MV-4-11 (cell line): ENCODE measurements around the gene CLSTN2.

Source experiments
- DNase-seq: peaks from one replicate; lab custom pipeline; 2025; lab: John Stamatoyannopoulos, UW

Gene CLSTN2

DNA sequence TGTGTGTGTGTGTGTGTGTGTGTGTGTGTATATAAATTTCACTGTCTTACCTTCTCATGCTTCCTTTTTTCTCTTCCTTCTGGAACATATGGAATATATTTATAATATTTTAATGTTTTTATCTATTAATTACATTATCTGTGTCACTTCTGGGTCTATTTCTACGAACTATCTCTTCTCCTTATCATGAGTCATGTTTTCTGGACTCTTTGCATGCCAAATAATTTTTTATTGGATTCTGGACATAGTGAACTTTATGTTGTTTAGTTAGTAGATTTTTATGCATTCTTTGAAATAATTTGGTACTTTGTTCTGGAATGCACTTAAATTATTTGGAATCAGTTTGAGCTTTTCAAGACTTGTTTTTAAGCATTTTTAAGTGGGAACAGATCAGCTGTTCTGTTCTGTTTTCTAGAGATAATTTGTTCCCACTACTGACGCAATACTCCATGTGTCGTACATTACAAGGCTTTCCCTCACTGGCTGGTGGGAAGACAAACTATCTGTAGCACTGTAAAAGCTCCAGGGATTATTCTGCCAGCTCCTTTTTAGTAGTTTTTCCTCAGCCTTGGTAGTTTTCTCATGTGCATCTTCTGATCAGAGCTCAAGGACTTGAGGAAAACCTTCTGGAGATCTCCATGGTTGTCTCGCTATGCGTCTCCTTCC, 302.0 kb downstream of the CLSTN2 start:
- no peak for DNase-seq

DNA sequence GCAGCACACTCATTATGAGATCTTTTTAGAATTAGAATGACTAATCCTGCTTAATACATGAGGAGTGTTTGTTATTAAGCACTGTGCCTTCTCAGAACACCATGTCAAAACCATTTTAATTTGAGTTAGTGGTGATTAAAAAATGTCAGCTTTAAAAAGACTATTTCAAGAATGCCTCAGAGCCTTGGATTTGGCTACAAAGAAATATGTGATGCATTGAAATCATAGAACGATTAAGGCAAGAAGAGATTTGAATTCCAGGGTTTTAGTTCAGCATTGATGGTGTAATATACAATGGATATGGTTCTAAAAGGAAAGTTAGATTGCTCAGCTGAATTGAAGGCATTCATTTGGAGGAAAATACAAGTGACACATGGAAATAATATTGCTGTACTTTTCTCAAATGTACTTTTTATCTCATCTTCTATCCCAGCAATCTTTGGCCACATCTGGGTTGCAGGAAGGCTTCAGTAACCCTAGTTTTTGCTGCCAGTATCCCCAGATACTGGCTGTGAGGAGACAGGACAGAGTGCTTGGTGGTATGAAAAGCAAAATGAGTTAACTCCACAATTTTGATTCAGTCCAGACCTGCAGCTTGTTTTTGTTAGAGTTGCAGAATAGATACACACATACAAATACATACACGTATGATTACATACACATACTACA, 303.8 kb downstream of the CLSTN2 start:
- DNase-seq = no peak

DNA sequence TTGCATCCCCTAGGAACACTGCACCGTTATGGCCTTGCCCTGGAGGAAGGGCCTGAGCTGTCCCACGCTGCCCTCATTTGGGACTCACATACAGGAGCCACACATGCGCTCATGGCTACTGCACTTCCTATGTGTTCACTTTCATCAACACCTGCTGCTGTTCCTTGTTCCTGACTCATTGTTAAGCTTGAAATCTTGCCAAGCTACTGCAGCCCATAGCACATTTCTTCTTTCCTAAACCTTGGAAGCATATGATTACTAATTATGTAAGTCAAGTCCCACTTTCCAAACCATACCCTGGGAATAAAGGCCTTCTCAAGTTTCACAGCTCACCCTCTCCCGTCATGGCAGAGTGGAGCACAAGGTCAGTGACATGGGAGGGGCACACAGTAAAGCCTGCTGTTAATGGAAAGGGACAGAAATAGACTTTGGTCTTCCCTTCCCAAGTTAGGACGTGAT, 307.9 kb downstream of the CLSTN2 start:
- no peak for DNase-seq

DNA sequence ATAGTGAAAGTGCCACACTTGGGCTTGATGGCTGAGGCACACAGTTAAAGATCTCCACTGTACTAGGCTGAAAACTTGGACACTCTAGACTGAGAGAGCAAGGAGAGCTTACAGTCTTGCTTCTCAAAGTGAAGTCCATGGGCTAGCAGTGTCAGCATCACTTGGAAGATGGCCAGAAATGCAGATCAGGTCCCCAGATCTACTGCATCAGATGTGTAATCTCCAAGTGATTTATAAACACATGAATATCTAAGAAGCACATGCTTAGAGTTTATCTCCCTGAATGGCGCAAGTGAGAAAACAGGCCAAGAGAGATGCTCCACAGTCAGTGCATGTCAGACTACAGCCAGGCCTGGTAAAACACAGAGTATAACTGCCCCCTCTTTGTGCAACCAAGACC, 308.6 kb downstream of the CLSTN2 start:
- DNase-seq = no peak

DNA sequence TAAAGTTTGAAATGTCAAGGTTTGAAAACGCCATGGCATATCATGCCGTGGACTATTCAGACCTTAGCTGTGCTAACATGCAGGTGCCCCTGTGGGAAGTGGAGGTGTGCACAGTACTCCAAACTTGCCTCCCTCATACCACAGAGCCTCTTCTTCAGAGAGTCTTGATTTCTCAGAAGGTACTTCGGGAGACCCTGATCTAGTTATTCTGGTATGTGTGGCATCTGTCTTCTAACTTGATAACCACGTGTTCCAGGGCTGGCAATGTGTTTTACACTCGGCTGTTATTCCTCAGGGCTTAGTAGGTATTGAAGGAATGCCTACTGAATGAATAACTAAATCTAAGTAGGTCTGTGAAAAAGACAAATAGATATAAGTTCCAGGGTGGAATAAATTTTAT, 309.9 kb downstream of the CLSTN2 start:
- no peak for DNase-seq

DNA sequence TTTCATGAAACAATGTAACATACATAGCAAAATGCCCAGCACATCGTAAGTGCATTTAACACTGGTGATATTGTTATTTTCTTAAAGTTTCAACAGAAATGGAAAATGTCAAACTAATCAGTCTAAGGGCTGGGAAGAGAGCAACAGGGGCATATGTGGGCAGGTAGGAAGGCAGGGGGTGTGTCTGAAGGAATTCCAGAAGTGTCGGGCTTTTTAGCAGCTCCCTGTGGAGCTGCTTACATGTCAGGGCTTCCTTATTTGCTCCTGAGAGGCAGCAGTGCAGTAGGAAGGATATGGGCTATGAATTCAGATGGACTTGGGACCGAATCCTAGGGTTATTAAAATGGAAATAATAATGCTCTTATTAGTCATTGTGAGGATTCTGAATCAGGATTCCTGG, 311.6 kb downstream of the CLSTN2 start:
- no peak for DNase-seq

DNA sequence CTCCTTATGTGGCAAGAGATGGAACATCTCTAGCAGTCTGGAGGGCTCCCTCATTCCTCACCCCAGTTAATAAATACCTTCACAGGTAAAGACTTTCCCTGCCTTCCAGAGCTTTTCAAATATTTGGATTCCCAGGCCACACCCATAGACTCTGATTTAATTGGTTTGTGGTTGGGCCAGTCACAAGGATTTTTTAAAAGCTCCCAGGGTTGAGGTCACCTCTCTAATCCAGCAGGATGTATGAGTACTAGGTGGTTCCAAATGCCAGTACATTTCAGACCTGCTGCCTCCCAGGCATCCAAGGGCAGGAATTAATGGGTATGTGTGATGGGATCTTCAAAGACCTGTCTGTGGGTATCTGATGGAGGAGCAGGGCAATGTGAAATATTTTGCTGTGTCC, 312.8 kb downstream of the CLSTN2 start:
- DNase-seq = no peak

DNA sequence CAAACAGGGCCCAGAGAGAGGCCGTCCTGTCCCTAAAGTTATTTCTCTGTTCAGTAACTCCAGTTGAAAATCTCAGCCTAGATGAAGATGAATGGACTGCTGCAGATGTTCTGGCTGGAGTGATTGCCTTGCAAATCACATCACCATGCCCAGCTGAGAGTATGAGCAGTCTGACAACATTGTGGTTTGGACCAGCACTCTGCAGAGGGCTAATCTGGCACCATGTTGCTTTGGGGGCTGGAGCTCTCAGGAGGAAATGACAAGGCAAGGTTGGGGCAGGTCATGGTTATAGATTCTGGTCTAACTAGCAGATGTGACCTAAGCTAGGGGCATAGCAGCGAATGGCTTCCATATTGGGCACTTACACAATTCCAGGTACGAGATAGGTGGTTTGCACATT, 314.2 kb downstream of the CLSTN2 start:
- no peak for DNase-seq

DNA sequence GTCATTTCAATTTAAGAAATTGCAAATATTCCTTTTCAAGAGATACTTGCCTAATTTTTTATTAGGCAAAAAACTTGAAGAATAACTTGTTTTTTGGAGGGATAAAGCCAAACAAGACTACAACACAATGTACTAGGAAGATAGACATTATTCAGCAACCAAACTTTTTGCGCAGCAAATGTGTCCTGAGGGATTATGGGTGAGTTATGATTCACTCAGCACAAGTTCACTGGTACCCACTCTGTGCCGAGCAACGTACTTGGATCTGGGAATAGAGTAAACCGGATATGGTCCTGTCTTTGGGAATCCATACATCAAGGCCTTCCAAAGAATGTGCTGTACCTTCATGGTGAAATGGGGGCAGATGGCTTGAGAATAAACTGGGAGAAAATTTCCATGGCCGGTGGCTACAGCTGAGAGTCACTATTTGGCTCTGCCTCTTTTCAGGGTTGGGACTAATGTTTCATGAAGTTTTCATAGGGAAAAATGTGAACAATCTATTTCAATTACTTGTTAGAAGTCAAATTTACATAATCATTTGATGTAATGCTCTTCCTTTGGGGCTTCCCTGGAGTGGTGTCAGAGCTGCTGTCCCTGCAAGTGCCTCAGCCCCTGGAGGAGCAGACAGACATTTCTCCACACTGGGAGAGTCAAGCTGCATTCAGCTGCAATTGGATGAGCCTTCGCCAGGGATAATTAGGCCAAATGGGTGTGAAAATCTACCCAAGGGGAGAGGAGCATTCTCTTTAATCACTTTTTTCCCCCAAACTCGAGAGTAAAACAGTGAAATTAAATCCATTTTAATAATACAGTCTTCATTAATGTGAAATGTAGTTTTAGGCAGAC, 315.2 kb downstream of the CLSTN2 start:
- DNase-seq = no peak

DNA sequence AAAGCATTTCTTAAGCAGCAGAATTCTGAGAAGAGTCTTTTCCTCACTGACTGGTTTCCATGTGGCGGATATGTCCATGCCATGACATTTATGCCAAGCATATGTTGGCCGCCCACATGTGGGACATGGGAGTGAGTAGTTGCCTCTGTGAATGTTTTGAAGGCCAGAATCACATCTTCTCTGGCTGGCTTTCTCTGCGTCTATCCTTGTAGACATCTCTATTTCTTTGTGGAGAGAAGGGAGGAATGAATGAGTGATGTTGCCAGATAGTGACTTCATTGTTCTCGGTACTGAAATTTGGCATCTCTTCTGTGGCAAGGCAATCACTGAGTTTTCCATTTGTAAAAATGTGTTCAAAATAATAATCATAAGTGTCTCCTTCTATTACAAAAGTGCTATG, 316.0 kb downstream of the CLSTN2 start:
- DNase-seq = no peak

DNA sequence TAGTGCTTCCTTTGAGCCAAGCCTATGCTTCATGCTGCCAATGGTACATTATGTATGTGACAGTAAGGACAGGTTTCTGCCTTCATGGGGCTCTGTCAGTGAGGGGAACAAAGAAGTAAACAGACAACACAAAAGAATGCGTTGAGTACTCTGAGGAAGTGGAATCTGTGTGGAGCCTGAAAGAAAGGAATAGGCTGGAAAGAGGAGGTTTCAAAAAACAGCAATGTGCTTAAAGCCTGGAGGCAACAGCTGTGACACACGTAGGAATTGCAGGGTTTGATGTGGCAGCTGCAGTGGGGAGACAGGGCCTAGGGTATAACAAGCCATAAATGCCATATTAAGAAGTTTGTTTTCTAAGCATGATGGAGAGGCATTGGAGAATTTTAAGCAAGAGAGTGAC, 316.7 kb downstream of the CLSTN2 start:
- DNase-seq = no peak

DNA sequence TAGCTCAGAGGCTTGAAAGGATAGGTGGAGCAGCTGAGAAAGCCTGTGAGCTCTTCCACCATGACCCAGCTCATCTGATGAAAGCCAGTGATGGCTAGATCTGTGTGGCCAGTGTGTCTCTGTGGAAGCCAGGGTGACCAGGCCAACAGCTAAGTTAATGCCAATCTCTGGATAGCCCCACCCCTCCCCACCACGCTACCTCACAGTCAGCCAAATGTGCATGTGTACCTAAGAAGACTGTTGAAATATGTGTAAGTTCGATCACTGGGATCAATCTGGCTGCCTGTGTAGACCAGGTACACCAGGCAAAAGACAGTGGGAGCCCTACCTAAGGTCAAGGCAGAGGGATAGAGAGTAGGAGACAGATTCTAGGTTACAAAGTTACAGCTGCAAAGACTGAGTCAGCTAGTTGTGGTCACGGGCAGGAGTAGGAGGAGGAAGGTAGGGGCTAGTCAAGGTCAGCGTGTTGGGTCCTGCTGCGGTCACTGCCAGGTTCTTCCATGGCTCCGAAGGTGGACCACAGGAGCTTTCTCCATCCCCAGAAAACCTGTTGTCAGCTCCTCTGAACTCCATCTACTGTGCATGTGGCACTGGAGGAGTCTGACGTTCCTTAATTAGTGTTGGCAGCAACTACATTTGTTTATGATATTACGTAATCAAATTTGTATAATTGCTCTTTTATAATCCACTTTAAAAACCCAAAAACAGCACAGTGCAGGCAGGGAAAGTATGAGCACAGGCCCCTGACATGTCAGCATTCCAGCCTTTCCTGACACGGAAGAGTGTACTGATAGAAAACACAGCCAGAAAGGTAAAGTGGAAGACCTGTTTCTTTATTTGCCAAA, 318.0 kb downstream of the CLSTN2 start:
- DNase-seq = no peak

DNA sequence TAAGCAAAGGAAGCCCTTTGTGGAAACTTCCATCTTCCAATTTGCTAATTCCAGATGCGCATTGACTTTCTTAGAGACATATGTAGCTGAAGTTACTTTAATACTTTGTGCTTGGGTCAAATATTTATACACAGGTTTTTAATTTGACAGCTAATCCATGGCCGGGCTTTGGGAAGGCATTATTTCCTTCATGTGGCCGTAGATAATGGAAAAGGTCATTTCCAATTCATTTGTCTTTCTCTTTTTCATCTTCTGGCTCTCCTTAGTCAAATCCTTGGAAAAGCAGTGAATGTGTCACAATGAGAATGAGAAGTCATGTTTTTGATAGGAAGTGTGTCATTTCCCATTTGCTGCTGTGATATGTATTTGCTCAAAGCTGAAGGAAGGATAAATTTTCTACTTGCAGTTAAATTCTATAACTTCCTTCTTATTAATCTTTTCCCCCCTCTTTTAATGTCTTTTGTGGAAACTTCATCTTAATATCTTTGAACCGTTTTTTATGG, 323.3 kb downstream of the CLSTN2 start:
- DNase-seq = no peak

DNA sequence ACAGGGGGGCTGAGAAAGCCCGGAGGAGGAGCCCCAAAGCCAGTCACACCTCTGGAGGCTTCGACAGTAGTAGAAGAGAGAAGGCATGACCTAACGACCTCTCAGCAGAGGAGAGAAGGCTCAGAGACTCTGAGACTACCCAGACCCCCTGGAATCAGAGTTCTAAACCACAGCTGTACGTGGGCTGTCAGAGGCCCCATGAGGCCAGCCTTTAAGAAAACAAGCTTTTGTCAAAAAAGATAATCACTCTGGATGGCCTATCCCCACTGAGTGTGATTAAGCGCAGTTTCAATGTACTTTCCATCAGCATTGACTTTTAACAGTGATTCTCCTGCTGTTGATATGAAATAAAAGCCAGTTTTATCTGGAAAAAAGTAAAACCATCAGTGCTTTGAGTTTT, 330.3 kb downstream of the CLSTN2 start:
- DNase-seq = no peak

DNA sequence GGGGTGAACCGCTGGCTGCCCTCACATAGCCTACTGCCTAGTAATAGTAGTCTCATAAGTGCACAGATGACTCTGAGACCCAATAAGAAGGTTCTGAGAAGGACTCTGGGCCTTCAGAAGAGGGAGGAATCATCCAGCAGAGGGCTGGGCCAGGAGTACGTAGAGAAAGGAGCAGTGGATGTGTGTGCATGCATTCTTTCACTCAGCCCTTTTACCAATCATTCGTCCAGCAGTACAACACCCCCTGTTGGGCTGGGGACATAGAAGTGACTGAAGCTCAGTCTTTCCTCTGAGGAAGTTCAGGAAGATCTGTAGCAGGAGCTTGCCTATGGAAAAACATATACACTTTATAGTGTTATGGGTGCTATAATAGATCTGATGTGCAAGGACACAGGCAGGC, 333.1 kb downstream of the CLSTN2 start:
- DNase-seq = no peak

DNA sequence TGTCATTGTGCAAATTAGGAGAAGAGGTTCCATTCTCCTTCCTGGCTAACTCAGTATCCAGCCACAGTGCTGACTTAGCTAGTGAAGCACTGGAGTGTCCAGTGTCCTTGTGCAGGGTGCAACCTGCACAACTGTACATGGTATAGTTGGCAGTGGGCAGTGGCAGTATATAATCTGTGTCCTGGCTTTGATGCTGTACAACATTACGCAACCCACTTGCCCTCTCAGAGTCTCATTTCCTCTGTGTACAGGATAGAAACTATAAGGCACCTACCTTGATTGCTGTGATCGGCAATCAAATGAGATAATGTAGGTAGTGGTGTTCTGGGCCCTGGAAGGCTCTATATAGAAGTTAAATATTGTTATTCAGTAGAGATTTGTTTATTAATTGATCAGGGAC, 333.6 kb downstream of the CLSTN2 start:
- DNase-seq = no peak

DNA sequence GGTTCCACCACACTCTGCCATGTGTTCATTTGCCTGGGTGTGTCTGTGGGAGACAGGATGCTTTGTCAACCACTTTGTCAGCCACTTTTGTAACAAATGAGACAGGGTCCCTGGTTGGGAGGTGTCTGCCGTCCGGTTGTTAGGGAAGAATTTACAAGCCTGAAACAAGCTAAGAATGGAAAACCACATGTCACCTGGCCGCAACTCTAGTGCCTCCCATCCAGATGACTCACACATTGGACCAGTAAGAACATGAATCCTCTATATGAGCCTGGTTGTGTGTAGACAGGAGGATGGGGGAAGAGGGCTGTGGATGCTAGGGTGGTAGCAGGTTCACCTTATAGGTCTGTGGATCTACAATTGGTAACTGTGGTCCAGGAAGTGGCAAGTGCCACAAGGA, 335.3 kb downstream of the CLSTN2 start:
- DNase-seq = no peak

DNA sequence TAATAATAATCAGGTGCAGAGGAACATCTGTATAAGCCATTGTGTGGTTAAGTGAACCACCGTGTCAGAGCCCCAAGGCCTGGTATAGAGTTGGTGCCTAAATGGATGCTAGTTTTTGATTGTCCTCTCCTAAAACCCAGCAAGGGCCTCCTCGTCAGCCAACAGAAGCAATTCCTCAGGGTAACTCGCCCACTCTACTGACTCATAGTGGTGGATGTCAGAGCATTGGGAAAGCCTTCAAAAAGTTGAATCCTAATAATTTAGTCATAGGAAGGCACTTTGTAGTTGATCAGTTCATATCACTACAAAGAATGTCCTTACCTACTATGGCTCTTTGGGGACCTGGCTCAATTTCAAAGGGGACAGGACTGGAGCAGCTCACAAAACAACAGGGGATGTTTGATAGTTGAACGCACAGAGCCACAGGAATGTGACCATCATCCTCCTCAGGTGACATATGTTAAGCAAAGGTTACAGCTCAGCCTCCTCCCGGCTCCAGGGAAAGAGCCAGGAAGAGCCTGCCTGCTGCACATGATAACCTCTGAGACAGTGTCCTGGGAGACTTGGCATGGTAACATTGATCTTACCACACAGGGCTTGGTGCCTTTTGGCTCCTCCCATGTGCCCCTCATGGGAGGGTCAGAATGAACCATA, 338.7 kb downstream of the CLSTN2 start:
- no peak for DNase-seq

DNA sequence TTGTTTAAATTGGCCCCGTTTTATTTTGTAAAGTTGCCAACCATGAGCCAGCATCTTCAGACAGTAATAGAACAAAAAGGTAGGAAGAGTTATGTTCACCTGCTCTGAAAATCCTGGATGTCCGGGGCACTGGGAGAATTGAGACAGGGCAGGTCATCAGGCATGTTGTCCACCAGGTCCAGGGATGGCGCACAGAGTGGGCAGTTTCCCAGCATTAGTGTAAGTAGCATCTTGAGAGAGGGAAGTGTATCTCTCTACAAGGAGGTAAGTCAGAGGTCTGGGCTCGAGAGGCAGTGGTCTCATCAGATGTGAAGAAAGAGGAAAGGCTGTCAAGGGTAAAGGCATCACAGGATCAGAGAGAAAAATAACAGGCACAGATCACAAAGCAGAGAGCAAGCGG, 339.4 kb downstream of the CLSTN2 start:
- no peak for DNase-seq

DNA sequence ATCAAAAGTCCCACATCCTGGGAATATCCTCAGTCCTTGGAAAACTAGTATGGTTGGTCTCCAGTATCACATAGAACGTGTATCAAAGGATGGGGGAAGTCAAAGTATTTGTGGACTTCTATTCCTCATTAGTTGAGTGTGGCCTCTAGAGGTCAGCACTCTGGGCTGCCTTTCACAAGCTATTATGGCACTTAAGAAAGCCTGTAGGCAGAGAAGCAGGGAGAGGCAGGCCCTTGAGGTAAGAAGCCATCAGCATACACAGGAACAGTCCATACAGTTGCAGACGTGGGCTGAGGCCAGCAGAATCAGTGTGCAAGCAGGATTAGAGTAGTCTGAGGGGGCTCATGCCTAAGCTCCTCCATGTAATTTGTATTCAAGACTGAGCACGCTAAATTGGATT, 341.7 kb downstream of the CLSTN2 start:
- DNase-seq = peak; percentile 19

DNA sequence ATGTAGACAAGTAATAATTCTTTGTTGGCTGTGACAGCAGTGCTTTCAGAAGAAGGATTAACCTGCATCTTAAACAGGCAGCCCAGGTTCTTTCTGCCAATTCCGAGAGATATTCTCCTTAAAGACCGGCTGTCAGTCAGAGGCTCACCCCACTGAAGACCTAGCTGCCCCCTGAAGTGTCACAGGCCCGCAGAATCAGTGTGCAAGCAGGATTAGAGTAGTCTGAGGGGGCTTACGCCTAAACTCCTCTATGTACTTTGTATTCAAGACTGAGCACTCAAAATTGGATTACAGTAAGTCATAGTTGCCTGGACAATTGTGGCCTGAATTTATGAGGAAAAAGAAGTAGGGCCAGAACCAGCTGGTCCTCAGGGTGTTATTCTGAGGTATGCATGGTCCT, 342.9 kb downstream of the CLSTN2 start:
- DNase-seq = no peak
